ENCODE data around the gene SNX30. TPM values are rescaled to one million over a fixed set of nuclear protein-coding genes. Genes with fewer than 3 reads are reported as not detected.

SNX30 gene
- total RNA-seq, 1 donor from 2014 or later, result 67.5 TPM

- H3K4me1 ChIP-seq, result no peaks in the 10 kb centered on the region
Observed at GRCh38 chr9:112744177-112744576, 6.4 kb upstream of the SNX30 start.

GRCh38 chr9:112747094-112747493 lies 3.5 kb upstream of the SNX30 start:
- no peak overlapping the region for H3K27ac ChIP-seq
- intact Hi-C loops (cut with DNase I), result no loop called here
- no peak for DNase-seq

More at GRCh38 chr9:112744177-112744576, 6.4 kb upstream of the SNX30 start:
- ATAC-seq (no peak), DNase-seq (no peak)
- Histone ChIP-seq H3K27ac (no peak overlapping the region), H3K27me3 (ENCODE audit: low read depth) (no peaks in the 10 kb centered on the region), H3K9me3 (no peaks in the 10 kb centered on the region), H3K36me3 (no peaks in the 10 kb centered on the region), H3K4me3 (no peak overlapping the region)
- intact Hi-C loops (cut with DNase I), result no loop called here
- no peak for TF ChIP-seq CTCF (IDR thresholded peaks at IDR 0.05)

GRCh38 chr9:112750764-112751055 lies 150 bp downstream of the SNX30 start:
- ATAC-seq (peak; percentile 12 to 24), DNase-seq (no peak)
- Histone ChIP-seq H3K36me3 (peaks cover 6% of the 10 kb centered on the region), H3K9me3 (no peaks in the 10 kb centered on the region), H3K27ac (peak overlapping the region; percentile 92), H3K4me1 (peaks cover 48% of the 10 kb centered on the region), H3K4me3 (peak overlapping the region; percentile 99), H3K27me3 (ENCODE audit: low read depth) (no peaks in the 10 kb centered on the region)
- TF ChIP-seq CTCF (IDR thresholded peaks at IDR 0.05), result no peak
- intact Hi-C loops (cut with DNase I), result loop anchor here (10.0 kb wide), 1 partner anchor 84 kb away; no protein-coding TSS in a partner anchor

More at GRCh38 chr9:112747094-112747493, 3.5 kb upstream of the SNX30 start:
- ATAC-seq, result no peak
- Histone ChIP-seq H3K36me3 (no peaks in the 10 kb centered on the region), H3K4me1 (peaks cover 14% of the 10 kb centered on the region), H3K9me3 (no peaks in the 10 kb centered on the region), H3K4me3 (no peak overlapping the region), H3K27me3 (ENCODE audit: low read depth) (no peaks in the 10 kb centered on the region)
- TF ChIP-seq CTCF (IDR thresholded peaks at IDR 0.05), result no peak

GRCh38 chr9:112751056-112751795 lies 666 bp downstream of the SNX30 start:
- Histone ChIP-seq H3K27ac (peak overlapping the region; percentile 92), H3K36me3 (peaks cover 6% of the 10 kb centered on the region), H3K4me1 (peaks cover 53% of the 10 kb centered on the region), H3K4me3 (peak overlapping the region; percentile 99), H3K27me3 (ENCODE audit: low read depth) (no peaks in the 10 kb centered on the region), H3K9me3 (no peaks in the 10 kb centered on the region)
- peak; percentile 31 to 32 for ATAC-seq
- intact Hi-C loops (cut with DNase I), result loop anchor here (10.0 kb wide), 1 partner anchor 84 kb away; no protein-coding TSS in a partner anchor
- TF ChIP-seq CTCF (IDR thresholded peaks at IDR 0.05), result no peak
- DNase-seq, result peak; percentile 69

GRCh38 chr9:112752334-112753125 lies 2.0 kb downstream of the SNX30 start:
- no peaks in the 10 kb centered on the region for H3K27me3 ChIP-seq (ENCODE audit: low read depth)
- no peaks in the 10 kb centered on the region for H3K9me3 ChIP-seq
- peaks cover 6% of the 10 kb centered on the region for H3K36me3 ChIP-seq
- TF ChIP-seq CTCF (IDR thresholded peaks at IDR 0.05), result no peak
- H3K27ac ChIP-seq, result peak overlapping the region; percentile 92
- DNase-seq, result no peak
- peak overlapping the region; percentile 99 for H3K4me3 ChIP-seq
- intact Hi-C loops (cut with DNase I), result loop anchor here (10.0 kb wide), 1 partner anchor 82 kb away; no protein-coding TSS in a partner anchor
- H3K4me1 ChIP-seq, result peaks cover 64% of the 10 kb centered on the region
- ATAC-seq, result no peak

Data from lower lobe of right lung (tissue), 2 donors.